AG08396 (cell line): ENCODE data around the gene OR2V1.
"Not testable (repeated sequence)": the region's sequence is repeated elsewhere in the genome, so short reads cannot be mapped to it uniquely, and the experiment has no call there.

ENCODE experiments used
- DNase-seq: peaks from one replicate; pipeline ENCODE4 v3.0.0; 2012; ENCODE audit warnings: low spot score, mixed read lengths

OR2V1 gene

GRCh38 chr5:181101930-181102674, 28.9 kb downstream of the OR2V1 start:
- not testable (repeated sequence) for DNase-seq

GRCh38 chr5:181101030-181101641, 29.8 kb downstream of the OR2V1 start:
- DNase-seq = not testable (repeated sequence)

- DNase-seq = peak; percentile 39
These were observed 30.7 kb downstream of the OR2V1 start for GRCh38 chr5:181100121-181100875.

- DNase-seq = no peak
These were observed 31.3 kb downstream of the OR2V1 start for GRCh38 chr5:181099602-181100086.

- no peak for DNase-seq
These were observed 32.0 kb downstream of the OR2V1 start for GRCh38 chr5:181098762-181099601.

GRCh38 chr5:181097759-181098491, 33.0 kb downstream of the OR2V1 start:
- DNase-seq = not testable (repeated sequence)

- not testable (repeated sequence) for DNase-seq
These were observed 33.6 kb downstream of the OR2V1 start for GRCh38 chr5:181097383-181097753.

- not testable (repeated sequence) for DNase-seq
These were observed 34.1 kb downstream of the OR2V1 start for GRCh38 chr5:181096721-181097382.

- DNase-seq = not testable (repeated sequence)
These were observed 35.8 kb downstream of the OR2V1 start for GRCh38 chr5:181095162-181095561.

GRCh38 chr5:181092428-181092827, 38.5 kb downstream of the OR2V1 start:
- DNase-seq = no peak

GRCh38 chr5:181088289-181088688, 42.7 kb downstream of the OR2V1 start:
- peak; percentile 33 for DNase-seq

GRCh38 chr5:181087309-181087708, 43.7 kb downstream of the OR2V1 start:
- no peak for DNase-seq

- no peak for DNase-seq
These were observed 44.1 kb downstream of the OR2V1 start for GRCh38 chr5:181086884-181087205.

GRCh38 chr5:181086026-181086883, 44.7 kb downstream of the OR2V1 start:
- no peak for DNase-seq

- no peak for DNase-seq
These were observed 46.3 kb downstream of the OR2V1 start for GRCh38 chr5:181084621-181085195.

GRCh38 chr5:181081989-181082388, 49.0 kb downstream of the OR2V1 start:
- DNase-seq = no peak

GRCh38 chr5:181076920-181077319, 54.0 kb downstream of the OR2V1 start:
- DNase-seq = no peak
